ENCODE data around the gene GPN2. TPM values are rescaled to one million over a fixed set of nuclear protein-coding genes. Genes with fewer than 3 reads are reported as not detected.
"Not testable (repeated sequence)": the region's sequence is repeated elsewhere in the genome, so short reads cannot be mapped to it uniquely, and the experiment has no call there.

Gene GPN2
- total RNA-seq, 1 experiment from 2014 or later, result 6.0 TPM

- no peak for DNase-seq (ENCODE audit: low spot score)
These were observed 31.9 kb downstream of the GPN2 start for GRCh38 chr1:26858160-26858559.

GRCh38 chr1:26857473-26858060, 32.5 kb downstream of the GPN2 start:
- no peak for DNase-seq (ENCODE audit: low spot score)

- no peak for DNase-seq (ENCODE audit: low spot score)
These were observed 33.2 kb downstream of the GPN2 start for GRCh38 chr1:26856604-26857469.

- DNase-seq (ENCODE audit: low spot score), result no peak
These were observed 33.9 kb downstream of the GPN2 start for GRCh38 chr1:26856181-26856580.

GRCh38 chr1:26855636-26856035, 34.4 kb downstream of the GPN2 start:
- no peak for DNase-seq (ENCODE audit: low spot score)

- DNase-seq (ENCODE audit: low spot score), result no peak
These were observed 35.2 kb downstream of the GPN2 start for GRCh38 chr1:26854906-26855305.

GRCh38 chr1:26853600-26853999, 36.5 kb downstream of the GPN2 start:
- DNase-seq (ENCODE audit: low spot score), result no peak

GRCh38 chr1:26853156-26853555, 36.9 kb downstream of the GPN2 start:
- DNase-seq (ENCODE audit: low spot score), result peak; percentile 87

GRCh38 chr1:26852701-26853100, 37.4 kb downstream of the GPN2 start:
- no peak for DNase-seq (ENCODE audit: low spot score)

GRCh38 chr1:26851106-26851684, 38.9 kb downstream of the GPN2 start:
- DNase-seq (ENCODE audit: low spot score), result no peak

- DNase-seq (ENCODE audit: low spot score), result peak; percentile 94
These were observed 40.9 kb downstream of the GPN2 start for GRCh38 chr1:26848941-26849774.

- no peak for DNase-seq (ENCODE audit: low spot score)
These were observed 41.6 kb downstream of the GPN2 start for GRCh38 chr1:26848499-26848898.

GRCh38 chr1:26847826-26848225, 42.3 kb downstream of the GPN2 start:
- not testable (repeated sequence) for DNase-seq (ENCODE audit: low spot score)

GRCh38 chr1:26844424-26845196, 45.5 kb downstream of the GPN2 start:
- DNase-seq (ENCODE audit: low spot score), result no peak

- no peak for DNase-seq (ENCODE audit: low spot score)
These were observed 50.3 kb downstream of the GPN2 start for GRCh38 chr1:26839779-26840178.

GRCh38 chr1:26839339-26839722, 50.8 kb downstream of the GPN2 start:
- DNase-seq (ENCODE audit: low spot score), result no peak

- DNase-seq (ENCODE audit: low spot score), result no peak
These were observed 51.4 kb downstream of the GPN2 start for GRCh38 chr1:26838474-26839338.

GRCh38 chr1:26837665-26838064, 52.4 kb downstream of the GPN2 start:
- not testable (repeated sequence) for DNase-seq (ENCODE audit: low spot score)

- DNase-seq (ENCODE audit: low spot score), result peak; percentile 48
These were observed 56.4 kb downstream of the GPN2 start for GRCh38 chr1:26833432-26834405.

Measured in A172 (cell line).